NCI-H1105 (cell line): ENCODE measurements around the gene GPR15.
"Not testable (repeated sequence)": the region's sequence is repeated elsewhere in the genome, so short reads cannot be mapped to it uniquely, and the experiment has no call there.

ENCODE experiments used
- DNase-seq: peaks from one replicate; lab custom pipeline; 2025; lab: John Stamatoyannopoulos, UW

Gene GPR15

DNA sequence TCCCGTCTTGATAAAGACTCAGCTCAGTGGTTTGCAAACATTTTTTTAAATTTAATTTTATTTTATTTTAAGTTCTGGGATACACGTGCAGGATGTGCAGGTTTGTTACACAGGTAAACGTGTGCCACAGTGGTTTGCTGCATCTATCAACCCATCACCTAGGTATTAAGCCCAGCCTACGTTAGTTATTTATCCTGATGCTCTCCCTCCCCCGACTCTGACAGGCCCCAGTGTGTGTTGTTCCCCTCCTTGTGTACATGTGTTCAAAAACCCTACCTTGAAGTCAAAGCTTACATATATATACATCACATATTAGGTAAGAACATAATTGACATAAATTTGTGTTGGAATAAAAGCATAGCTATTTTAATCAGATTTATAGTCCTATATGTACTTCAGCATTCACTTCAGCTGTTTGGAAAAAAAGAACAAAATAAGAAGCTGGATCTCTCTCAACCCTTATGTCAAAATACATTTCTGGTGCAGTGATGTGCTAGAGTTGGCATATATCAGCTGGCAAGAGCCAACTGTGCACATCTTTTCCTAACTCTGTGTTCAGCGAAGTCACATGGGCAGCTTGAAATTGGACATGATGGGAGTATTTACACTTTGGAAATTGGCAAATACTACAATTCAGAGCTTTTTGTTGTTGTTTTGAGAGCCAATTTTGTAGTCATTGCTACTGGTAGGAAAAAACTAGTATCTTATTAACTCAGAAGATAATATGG lies 26.5 kb downstream of the GPR15 start:
- no peak for DNase-seq

GRCh38 chr3:98559769-98560168 lies 28.0 kb downstream of the GPR15 start:
- DNase-seq, result not testable (repeated sequence)

DNA sequence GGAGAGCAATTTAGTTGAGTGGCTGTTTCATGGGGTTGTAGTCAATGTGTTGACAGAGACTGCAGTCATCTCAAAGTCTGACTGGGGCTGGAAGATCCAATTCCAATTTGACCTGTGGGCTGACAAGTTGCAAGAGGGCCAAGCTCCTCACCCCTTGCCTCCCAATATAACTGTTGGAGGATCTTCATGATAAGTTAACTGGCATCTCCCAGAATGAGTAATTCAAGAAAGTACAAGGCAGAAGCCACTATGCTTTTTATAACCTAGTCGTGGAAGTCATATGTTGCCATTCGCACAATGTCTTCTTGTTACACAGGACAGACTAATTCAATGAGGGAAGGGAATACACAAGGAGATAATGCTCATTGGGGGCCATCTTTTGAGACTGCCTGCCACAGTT lies 29.1 kb downstream of the GPR15 start:
- no peak for DNase-seq

- DNase-seq, result no peak
Measured at GRCh38 chr3:98561727-98562521, 30.1 kb downstream of the GPR15 start.

DNA sequence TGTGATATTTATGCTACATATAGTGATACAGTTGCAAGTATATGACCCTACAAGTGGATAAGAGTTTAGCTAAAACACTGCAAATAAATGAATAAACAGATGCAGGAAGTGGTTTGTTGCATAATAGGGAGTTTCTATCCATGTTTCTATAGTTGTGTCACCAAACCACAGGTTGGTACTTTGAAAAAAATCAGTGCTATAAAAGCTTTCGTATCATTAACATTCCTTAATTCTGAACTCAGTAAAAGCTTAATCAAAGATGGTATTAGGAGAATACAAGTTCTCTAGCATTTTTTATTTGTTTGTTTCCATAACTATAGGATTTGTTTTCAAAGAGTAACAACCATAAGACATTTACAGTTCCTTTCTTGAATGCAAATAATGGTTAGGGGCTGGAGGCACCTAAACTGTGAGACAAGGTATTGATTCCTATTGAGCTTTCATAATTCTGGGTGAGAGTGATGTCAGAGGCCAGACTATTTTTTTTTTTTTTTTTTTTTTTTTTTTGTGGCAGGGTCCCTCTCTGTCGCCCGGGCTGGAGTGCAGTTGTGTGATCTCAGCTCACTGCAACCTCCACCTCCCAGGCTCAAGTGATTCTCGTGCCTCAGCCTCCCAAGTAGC lies 32.0 kb downstream of the GPR15 start:
- DNase-seq, result no peak

GRCh38 chr3:98564282-98565005 lies 32.7 kb downstream of the GPR15 start:
- DNase-seq, result no peak

- no peak for DNase-seq
Measured at GRCh38 chr3:98565237-98565643, 33.5 kb downstream of the GPR15 start.

DNA sequence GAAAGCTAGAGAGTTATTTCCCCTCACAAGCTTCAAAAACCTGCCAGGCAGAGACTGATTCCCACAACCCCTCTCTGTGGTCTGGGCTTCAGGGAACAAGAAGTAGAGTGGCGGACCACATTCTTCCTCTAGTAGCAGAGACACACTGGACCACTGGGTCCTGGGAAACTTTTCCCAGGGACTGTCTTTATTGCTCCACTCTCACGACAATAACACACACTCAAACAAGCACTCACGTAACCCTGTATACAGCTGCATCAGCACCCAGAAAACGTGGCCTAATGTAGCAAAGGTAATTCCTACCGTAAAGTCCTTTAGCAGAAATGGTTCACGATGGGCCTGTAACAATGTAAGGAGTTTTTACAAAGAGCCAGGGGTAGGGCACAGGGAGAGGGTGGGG lies 34.1 kb downstream of the GPR15 start:
- no peak for DNase-seq

DNA sequence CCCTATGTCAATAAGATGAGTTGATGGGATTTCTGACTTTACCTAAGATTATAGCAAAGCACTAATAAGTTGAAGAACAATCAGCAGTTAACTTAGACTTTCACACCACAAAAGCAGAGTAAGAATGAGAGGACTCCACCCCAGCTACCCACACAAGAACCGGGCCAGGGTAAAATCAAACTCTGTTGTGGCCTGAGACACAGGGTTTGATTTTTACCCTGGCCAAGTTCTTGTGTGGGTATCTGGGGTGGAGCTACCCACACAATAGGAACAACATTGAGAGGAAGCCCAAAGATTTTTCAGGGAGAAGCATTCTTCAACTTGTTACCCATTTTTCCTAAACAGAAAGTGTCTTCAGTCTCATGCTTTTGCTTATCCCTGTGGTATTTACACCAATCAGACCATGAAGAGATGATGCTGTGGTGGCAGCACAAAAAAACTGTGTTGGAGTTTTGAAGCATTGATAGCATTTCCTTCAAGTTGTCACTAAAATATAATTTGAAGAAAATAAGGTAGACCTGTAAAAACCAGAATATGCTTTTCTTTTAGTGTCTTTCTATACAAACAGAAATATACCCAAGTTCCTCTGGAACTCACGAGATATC lies 36.0 kb downstream of the GPR15 start:
- no peak for DNase-seq

GRCh38 chr3:98568402-98568801 lies 36.6 kb downstream of the GPR15 start:
- DNase-seq, result no peak

GRCh38 chr3:98573181-98573728 lies 41.5 kb downstream of the GPR15 start:
- DNase-seq, result peak; percentile 9

GRCh38 chr3:98574132-98574531 lies 42.4 kb downstream of the GPR15 start:
- peak; percentile 41 for DNase-seq

DNA sequence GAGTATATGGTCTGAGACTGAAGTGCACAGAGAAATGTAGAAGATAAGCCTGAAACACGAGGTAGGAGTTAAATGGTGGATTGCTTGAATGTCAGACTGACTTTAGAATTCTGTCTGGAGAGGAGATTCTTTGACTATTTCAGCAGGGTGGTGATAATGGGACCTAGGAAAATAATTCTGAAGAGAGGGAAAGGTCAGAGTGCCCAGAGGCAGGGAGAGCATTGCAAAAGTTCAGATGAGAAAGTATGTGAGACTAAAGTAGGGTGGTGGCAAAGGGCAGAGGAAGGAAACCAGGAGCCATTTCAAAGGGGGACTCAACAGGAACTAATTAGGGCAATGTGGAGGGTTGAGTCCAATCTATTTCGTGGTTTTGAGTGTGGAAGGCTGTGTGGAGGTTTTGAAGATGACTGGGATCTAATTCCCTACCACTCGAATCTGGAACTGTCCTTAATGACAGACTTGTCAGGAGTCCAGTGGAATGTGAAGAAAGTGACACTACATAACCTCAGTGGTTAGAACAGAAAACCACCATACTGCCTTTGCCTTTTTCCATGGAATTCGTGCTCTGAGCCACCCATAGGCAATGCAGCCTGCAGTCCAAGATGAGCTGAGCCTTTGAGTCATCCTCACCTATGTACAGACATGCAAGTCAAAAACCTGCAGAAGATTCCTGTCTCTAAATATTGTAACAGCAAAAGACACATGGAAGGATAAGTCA lies 45.6 kb downstream of the GPR15 start:
- no peak for DNase-seq

DNA sequence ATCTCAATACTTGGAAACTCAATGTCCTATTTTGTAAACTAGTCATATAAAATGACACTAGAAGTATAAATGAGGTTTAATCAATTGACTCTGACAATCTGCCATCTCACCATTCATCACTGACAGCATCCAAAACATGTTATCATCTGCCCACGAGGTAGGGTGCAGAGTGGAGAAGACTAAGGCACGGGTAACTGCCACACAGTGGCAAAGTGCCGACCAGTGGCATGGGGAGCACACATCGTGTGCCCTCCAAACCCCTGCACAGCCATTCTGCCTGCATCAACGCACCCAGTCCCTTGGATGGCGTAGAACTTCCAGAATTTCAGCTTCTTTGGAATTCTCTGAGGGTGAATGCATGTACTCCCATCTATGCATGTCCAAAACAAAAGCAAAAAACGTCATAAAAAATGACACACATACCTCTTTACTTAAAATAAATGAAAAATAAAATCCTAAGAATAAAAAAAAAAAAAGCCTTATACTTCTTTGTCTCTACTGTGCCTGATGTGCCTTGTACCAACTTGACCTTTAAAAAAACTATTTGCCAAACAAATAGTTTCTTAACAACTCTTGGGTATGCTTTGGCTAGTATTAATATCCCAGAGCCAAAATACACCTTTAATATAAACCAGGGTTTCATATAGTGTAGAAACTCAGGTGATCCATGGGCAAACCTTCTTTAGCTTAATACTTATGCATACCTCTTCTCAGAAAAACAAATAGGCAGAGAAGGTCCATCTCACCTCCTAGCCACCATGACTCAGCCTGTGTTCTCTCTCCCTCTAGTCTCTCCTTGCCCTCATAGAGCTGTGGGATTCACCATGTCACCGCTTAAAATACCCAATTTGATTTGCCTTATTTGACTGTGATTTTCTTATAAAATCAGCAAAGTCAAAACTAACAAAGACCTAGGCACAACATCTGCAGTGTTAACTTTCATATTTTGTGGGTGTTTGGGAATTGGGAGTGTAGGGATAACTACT lies 48.9 kb downstream of the GPR15 start:
- DNase-seq, result no peak

- no peak for DNase-seq
Measured at GRCh38 chr3:98581474-98581873, 49.7 kb downstream of the GPR15 start.

GRCh38 chr3:98582042-98582441 lies 50.3 kb downstream of the GPR15 start:
- DNase-seq, result no peak

GRCh38 chr3:98583766-98584165 lies 52.0 kb downstream of the GPR15 start:
- DNase-seq, result no peak
